GM12878 (cell line): ENCODE data around the gene STK32A. TPM values are rescaled to one million over a fixed set of nuclear protein-coding genes. Genes with fewer than 3 reads are reported as not detected.

Source experiments
- ATAC-seq: fragments of 200-7000 bp; cut with Tn5 transposase; 3 replicates; pipeline ENCODE4 v1.9.1; 2020; ENCODE audit warnings: mild to moderate bottlenecking, moderate library complexity
- BruUV-seq: library from RNA; stranded (reverse); fragments of 400-500 nt; replicated peaks from 2 replicates; lab custom pipeline; 2021; lab: Mats Ljungman, UMichigan
- CTCF ChIA-PET: fragments of 300-600 bp; sonication (Branson Sonifier 250); formaldehyde crosslinking; extraction: SDS; loops from one replicate; lab custom pipeline; 2021; ENCODE audit warnings: inconsistent platforms; lab: Yijun Ruan, JAX
- POLR2A ChIA-PET: fragments of 350-600 bp; formaldehyde crosslinking; extraction: SDS; loops from one replicate; lab custom pipeline; 2021; ENCODE audit warnings: inconsistent platforms; lab: Charles Lee
- RAD21 ChIA-PET: fragments of 300-600 bp; sonication (Branson Sonifier 250); formaldehyde crosslinking; loops from one replicate; lab custom pipeline; 2023; ENCODE audit warnings: antibody characterized with exemption; ENCODE audit not compliant: unreplicated experiment; lab: Charles Lee
- SMC1A ChIA-PET: fragments of 300-600 bp; sonication (Branson Sonifier 250); formaldehyde crosslinking; loops from one replicate; lab custom pipeline; 2023; ENCODE audit not compliant: unreplicated experiment, uncharacterized antibody; lab: Charles Lee
- DNase-seq: peaks from one replicate; pipeline ENCODE4 v3.0.0-alpha.2; 2011; ENCODE audit warnings: low read depth, low spot score
- FAIRE-seq: peaks from 3 replicates; lab custom pipeline; 2011; peaks lifted over from hg19 to GRCh38; lab: Jason Lieb, UNC
- H2AFZ ChIP-seq: 2 replicates; pipeline ENCODE4 v1.6.0; 2011; ENCODE audit warnings: low read depth, low read length, control low read depth; ENCODE audit not compliant: control insufficient read depth
- H3K27ac ChIP-seq: 2 replicates; pipeline ENCODE4 v1.5.1; 2011; ENCODE audit warnings: control low read depth; ENCODE audit not compliant: control insufficient read depth, insufficient read depth
- H3K27me3 ChIP-seq, 2 experiments: replicated peaks in 1 of 2; 2 replicates each; pipeline versions ENCODE4 v1.6.0 to v1.6.1; 2011; ENCODE audit warnings: low read length in 1 of 2; ENCODE audit not compliant: control insufficient read depth in 2 of 2, insufficient read depth in 2 of 2
- H3K36me3 ChIP-seq, 2 experiments: 2 replicates each; pipeline ENCODE4 v1.5.1; 2011; ENCODE audit warnings: low read length in 1 of 2; ENCODE audit not compliant: control insufficient read depth in 2 of 2, insufficient read depth in 2 of 2
- H3K4me1 ChIP-seq: 2 replicates; pipeline ENCODE4 v1.6.1; 2011; ENCODE audit warnings: mild to moderate bottlenecking, low read length, moderate library complexity, mixed read lengths; ENCODE audit not compliant: control insufficient read depth, insufficient read depth
- H3K4me2 ChIP-seq: 2 replicates; pipeline ENCODE4 v1.6.0; 2011; ENCODE audit warnings: control low read depth; ENCODE audit not compliant: control insufficient read depth, insufficient read depth
- H3K4me3 ChIP-seq: fragments of 200-600 bp; sonication (generic); 2 replicates; pipeline ENCODE4 v1.5.1; 2016
- H3K79me2 ChIP-seq: 2 replicates; pipeline ENCODE4 v1.6.0; 2011; ENCODE audit warnings: low read length; ENCODE audit not compliant: control insufficient read depth, insufficient read depth
- H3K9ac ChIP-seq: 2 replicates; pipeline ENCODE4 v1.8.0; 2011; ENCODE audit warnings: low read length, control low read depth, mixed read lengths; ENCODE audit not compliant: control insufficient read depth, insufficient read depth
- H3K9me3 ChIP-seq: replicated peaks from 3 replicates; pipeline ENCODE4 v1.5.1; 2011; ENCODE audit warnings: mild to moderate bottlenecking, low read length; ENCODE audit not compliant: control insufficient read depth, insufficient read depth
- H4K20me1 ChIP-seq: 2 replicates; pipeline ENCODE4 v1.6.0; 2011; ENCODE audit not compliant: control insufficient read depth, insufficient read depth
- ATF3 ChIP-seq: IDR thresholded peaks from 2 replicates; pipeline ENCODE4 v1.6.1; 2011; ENCODE audit warnings: low read depth, mild to moderate bottlenecking, low read length, moderate library complexity, borderline replicate concordance; ENCODE audit errors: extremely low read depth
- CHD1 ChIP-seq: IDR thresholded peaks from 2 replicates; pipeline ENCODE4 v1.6.1; 2012; ENCODE audit warnings: low read depth, low read length, improper control_type of control experiment
- CREB1 ChIP-seq: IDR thresholded peaks from 2 replicates; pipeline ENCODE4 v1.6.1; 2012; ENCODE audit warnings: low read depth, mild to moderate bottlenecking, inconsistent platforms
- ELK1 ChIP-seq: IDR thresholded peaks from 2 replicates; pipeline ENCODE4 v1.6.1; 2012; ENCODE audit warnings: low read depth, low read length, improper control_type of control experiment
- ESRRA ChIP-seq: IDR thresholded peaks from 2 replicates; pipeline ENCODE4 v1.6.1; 2012; ENCODE audit warnings: mild to moderate bottlenecking, low read length, improper control_type of control experiment
- HDAC2 ChIP-seq: fragments of 200-600 bp; sonication (generic); IDR thresholded peaks from 2 replicates; pipeline ENCODE4 v1.6.1; 2017
- KAT2A ChIP-seq: conservative IDR thresholded peaks from 2 replicates; pipeline ENCODE4 v1.6.1; 2011; ENCODE audit warnings: low read depth, low read length; ENCODE audit not compliant: control insufficient read depth
- SUZ12 ChIP-seq: fragments of 200-600 bp; sonication (generic); IDR thresholded peaks from one replicate; pipeline ENCODE4 v1.6.1; 2018; ENCODE audit warnings: antibody characterized with exemption, mild to moderate bottlenecking; ENCODE audit not compliant: unreplicated experiment
- YBX1 ChIP-seq: fragments of 450-650 bp; IDR thresholded peaks from 2 replicates; pipeline ENCODE4 v1.6.1; 2016; ENCODE audit warnings: antibody characterized with exemption
- ZNF217 ChIP-seq: fragments of 450-650 bp; IDR thresholded peaks from 2 replicates; pipeline ENCODE4 v1.6.1; 2017; ENCODE audit warnings: antibody characterized with exemption, mild to moderate bottlenecking
- ZNF384 ChIP-seq: IDR thresholded peaks from 2 replicates; pipeline ENCODE4 v1.6.1; 2012; ENCODE audit warnings: low read depth, mild to moderate bottlenecking, low read length, improper control_type of control experiment, borderline replicate concordance
- WGBS: methylation state at CpG from one replicate; pipeline ENCODE4 v1.1.6; 2016; ENCODE audit warnings: low lambda C conversion rate; ENCODE audit not compliant: insufficient replicate concordance, insufficient coverage; ENCODE audit errors: missing lambda C conversion rate; 5-methylcytosine and 5-hydroxymethylcytosine counted together
- in situ Hi-C: fragments of 300-500 bp; cut with MboI; formaldehyde crosslinking; loops from 9 replicates; pipeline ENCODE4 v1.14.3; 2018; ENCODE audit warnings: mixed read lengths
- intact Hi-C: fragments of 100-400 bp; cut with micrococcal nuclease; formaldehyde crosslinking; loops from one replicate; pipeline ENCODE4 v1.14.2; 2022; ENCODE audit not compliant: unreplicated experiment
- polyA plus RNA-seq, 11 experiments: library from polyadenylated mRNA; depleted of rRNA in 4 of 11; unstranded in 6 of 11; stranded (reverse) in 5 of 11; fragments of >200 nt; fragmentation: Nextera tagmentation in 4 of 11; fragmentation: Illumina TruSeq in 1 of 11; extraction: Ambion mirVana in 4 of 11; extraction: Trizol in 1 of 11; gene quantifications; 1 replicate in 1 of 11; 2 replicates in 10 of 11; pipeline versions ENCODE4 v1.2.1 to v1.2.3, GENCODE V29; 2011 to 2016; ENCODE audit warnings: inconsistent platforms in 2 of 11, missing spikeins in 2 of 11, low read depth in 1 of 11
- total RNA-seq, 4 experiments: library from RNA; depleted of rRNA in 3 of 4; stranded (reverse); fragments of >200 nt in 3 of 4; fragmentation: Illumina TruSeq in 1 of 4; extraction: Trizol in 1 of 4; gene quantifications; 2 replicates each; pipeline versions ENCODE4 v1.2.1 to v1.2.3, GENCODE V29; 2013 to 2021
- TF ChIP-seq, protein P1 (sequence below): IDR thresholded peaks from 2 replicates; pipeline ENCODE4 v1.6.1; 2012; ENCODE audit warnings: low read depth, low read length, improper control_type of control experiment

Gene STK32A
- total and polyA plus RNA-seq, 10 of the 15 experiments (the other 5 are each of a cell fraction or from before 2014, with no cell fraction given): under 0.01 to 0.10 TPM; not detected in 8

GRCh38 chr5:147327421-147327820, 92.6 kb downstream of the STK32A start:
- Histone ChIP-seq H3K36me3 (no peaks in the 10 kb centered on the region), H3K27ac (no peak overlapping the region), H3K9me3 (no peaks in the 10 kb centered on the region), H3K4me1 (no peaks in the 10 kb centered on the region), H3K27me3 (no peaks in the 10 kb centered on the region; a peak in 1 of 4 replicates), H3K79me2 (no peaks in the 10 kb centered on the region), H3K4me3 (no peak overlapping the region), H3K9ac (no peak overlapping the region), H3K4me2 (no peak overlapping the region), H4K20me1 (no peaks in the 10 kb centered on the region), H2AFZ (no peak overlapping the region)
- no peak for ATAC-seq
- ChIA-PET RAD21 (interaction anchor here (1.2 kb wide), 1 partner anchor 42 kb away, joined by 4 read pairs; no protein-coding TSS in a partner anchor), SMC1A (interaction anchor here (1.2 kb wide), 1 partner anchor 24 kb away, joined by 3 read pairs; no protein-coding TSS in a partner anchor), POLR2A (no interaction called here), CTCF (interaction anchor here (0.9 kb wide), 1 partner anchor 12 kb away, joined by 3 read pairs; no protein-coding TSS in a partner anchor)
- intact Hi-C loops: no loop called here
- TF ChIP-seq ELK1 (no peak), HDAC2 (no peak), CREB1 (no peak), CHD1 (no peak), ZNF217 (no peak), YBX1 (no peak), KAT2A (no peak), ESRRA (no peak), SUZ12 (no peak), ATF3 (no peak), ZNF384 (no peak)
- TF ChIP-seq, protein P1, sequence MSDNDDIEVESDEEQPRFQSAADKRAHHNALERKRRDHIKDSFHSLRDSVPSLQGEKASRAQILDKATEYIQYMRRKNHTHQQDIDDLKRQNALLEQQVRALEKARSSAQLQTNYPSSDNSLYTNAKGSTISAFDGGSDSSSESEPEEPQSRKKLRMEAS: no peak
- in situ Hi-C loops: no loop called here
- no peak for FAIRE-seq
- no peak for DNase-seq
- WGBS: 11% methylated on average over 4 of the region's 4 CpGs
- BruUV-seq: no TSS peak
